Measurements from ENCODE around the gene PLB1.

Gene PLB1

GRCh38 chr2:28481905-28482304, 14.0 kb upstream of the PLB1 start:
- H3K36me3 ChIP-seq (ENCODE audit: insufficient read depth, low read length) = no peaks in the 10 kb centered on the region
- no peak overlapping the region for H3K27ac ChIP-seq (ENCODE audit: low read depth, low read length, poor library complexity, severe bottlenecking)
- H3K4me2 ChIP-seq (ENCODE audit: low read length) = no peak overlapping the region
- H3K27me3 ChIP-seq (ENCODE audit: insufficient read depth, low read length) = no peaks in the 10 kb centered on the region
- H3K9me3 ChIP-seq (ENCODE audit: low read length) = no peaks in the 10 kb centered on the region
- no peak overlapping the region for H3K4me3 ChIP-seq (ENCODE audit: low read depth, low read length, poor library complexity, severe bottlenecking)
- no peaks in the 10 kb centered on the region for H4K20me1 ChIP-seq (ENCODE audit: insufficient read depth, low read length)
- H3K9ac ChIP-seq (ENCODE audit: low read length) = no peak overlapping the region
- H3K9me2 ChIP-seq (ENCODE audit: low read depth, low read length) = no peaks in the 10 kb centered on the region
- no peaks in the 10 kb centered on the region for H3F3A ChIP-seq (ENCODE audit: insufficient read depth, low read length)
- H3K4me1 ChIP-seq (ENCODE audit: insufficient read depth, low read length, severe bottlenecking) = no peaks in the 10 kb centered on the region
- no peak overlapping the region for H2AFZ ChIP-seq (ENCODE audit: low read length)
- TF ChIP-seq EZH2 (IDR thresholded peaks at IDR 0.05; ENCODE audit: borderline replicate concordance, low read length) (no peak), CTCF (IDR thresholded peaks at IDR 0.05; ENCODE audit: low read length) (no peak)
- H3K79me2 ChIP-seq (ENCODE audit: insufficient read depth, low read length) = no peaks in the 10 kb centered on the region

- H3K27ac ChIP-seq (ENCODE audit: low read depth, low read length, poor library complexity, severe bottlenecking) = no peak overlapping the region
- H3K79me2 ChIP-seq (ENCODE audit: insufficient read depth, low read length) = no peaks in the 10 kb centered on the region
- no peaks in the 10 kb centered on the region for H3K4me1 ChIP-seq (ENCODE audit: insufficient read depth, low read length, severe bottlenecking)
- H3K4me3 ChIP-seq (ENCODE audit: low read depth, low read length, poor library complexity, severe bottlenecking) = no peak overlapping the region
- H3K9me2 ChIP-seq (ENCODE audit: low read depth, low read length) = no peaks in the 10 kb centered on the region
- no peak overlapping the region for H3K9ac ChIP-seq (ENCODE audit: low read length)
- H2AFZ ChIP-seq (ENCODE audit: low read length) = no peak overlapping the region
- H3K27me3 ChIP-seq (ENCODE audit: insufficient read depth, low read length) = no peaks in the 10 kb centered on the region
- no peak for TF ChIP-seq CTCF (IDR thresholded peaks at IDR 0.05; ENCODE audit: low read length)
- no peak for TF ChIP-seq EZH2 (IDR thresholded peaks at IDR 0.05; ENCODE audit: borderline replicate concordance, low read length)
- H3K9me3 ChIP-seq (ENCODE audit: low read length) = no peaks in the 10 kb centered on the region
- H3F3A ChIP-seq (ENCODE audit: insufficient read depth, low read length) = no peaks in the 10 kb centered on the region
- H3K36me3 ChIP-seq (ENCODE audit: insufficient read depth, low read length) = no peaks in the 10 kb centered on the region
- H3K4me2 ChIP-seq (ENCODE audit: low read length) = no peak overlapping the region
- H4K20me1 ChIP-seq (ENCODE audit: insufficient read depth, low read length) = no peaks in the 10 kb centered on the region
These were observed 11.0 kb upstream of the PLB1 start for GRCh38 chr2:28484835-28485234.

GRCh38 chr2:28486526-28486925, 9.3 kb upstream of the PLB1 start:
- H3K9me2 ChIP-seq (ENCODE audit: low read depth, low read length) = no peaks in the 10 kb centered on the region
- H2AFZ ChIP-seq (ENCODE audit: low read length) = no peak overlapping the region
- no peak overlapping the region for H3K27ac ChIP-seq (ENCODE audit: low read depth, low read length, poor library complexity, severe bottlenecking)
- no peak overlapping the region for H3K4me2 ChIP-seq (ENCODE audit: low read length)
- H4K20me1 ChIP-seq (ENCODE audit: insufficient read depth, low read length) = no peaks in the 10 kb centered on the region
- no peak overlapping the region for H3K9ac ChIP-seq (ENCODE audit: low read length)
- H3K79me2 ChIP-seq (ENCODE audit: insufficient read depth, low read length) = no peaks in the 10 kb centered on the region
- no peak overlapping the region for H3K4me3 ChIP-seq (ENCODE audit: low read depth, low read length, poor library complexity, severe bottlenecking)
- TF ChIP-seq EZH2 (IDR thresholded peaks at IDR 0.05; ENCODE audit: borderline replicate concordance, low read length) (no peak), CTCF (IDR thresholded peaks at IDR 0.05; ENCODE audit: low read length) (no peak)
- H3K4me1 ChIP-seq (ENCODE audit: insufficient read depth, low read length, severe bottlenecking) = no peaks in the 10 kb centered on the region
- H3F3A ChIP-seq (ENCODE audit: insufficient read depth, low read length) = no peaks in the 10 kb centered on the region
- H3K9me3 ChIP-seq (ENCODE audit: low read length) = no peaks in the 10 kb centered on the region
- no peaks in the 10 kb centered on the region for H3K27me3 ChIP-seq (ENCODE audit: insufficient read depth, low read length)
- H3K36me3 ChIP-seq (ENCODE audit: insufficient read depth, low read length) = no peaks in the 10 kb centered on the region

Measured in OCI-LY1 (cell line).